C4-2B (cell line): ENCODE data around the gene OPALIN.

Experiments
- H3K27ac ChIP-seq: fragments of 450-650 bp; 2 replicates; pipeline ENCODE4 v1.5.1; 2017
- CTCF ChIP-seq: fragments of 450-650 bp; conservative IDR thresholded peaks from 2 replicates; pipeline ENCODE4 v1.5.1; 2017; ENCODE audit warnings: mild to moderate bottlenecking
- ZFX ChIP-seq: fragments of 450-650 bp; IDR thresholded peaks from 2 replicates; pipeline ENCODE4 v1.6.1; 2017

OPALIN gene

GRCh38 chr10:96380821-96381220, 22.0 kb upstream of the OPALIN start:
- H3K27ac ChIP-seq = peak overlapping the region; percentile 92
- no peak for TF ChIP-seq ZFX
- TF ChIP-seq CTCF = no peak

- peak overlapping the region; percentile 92 for H3K27ac ChIP-seq
- no peak for TF ChIP-seq CTCF
Measured at GRCh38 chr10:96379758-96380157, 21.0 kb upstream of the OPALIN start.

- TF ChIP-seq ZFX (no peak), CTCF (no peak)
- H3K27ac ChIP-seq = peak overlapping the region; percentile 92; the same call in 1 of the 2 replicates
Measured at GRCh38 chr10:96378741-96379140, 19.9 kb upstream of the OPALIN start.

GRCh38 chr10:96377816-96378294, 19.1 kb upstream of the OPALIN start:
- H3K27ac ChIP-seq = no peak overlapping the region

GRCh38 chr10:96376483-96376882, 17.7 kb upstream of the OPALIN start:
- TF ChIP-seq ZFX = no peak
- TF ChIP-seq CTCF = no peak
- no peak overlapping the region for H3K27ac ChIP-seq

More at GRCh38 chr10:96377816-96378294, 19.1 kb upstream of the OPALIN start:
- TF ChIP-seq CTCF (no peak), ZFX (no peak)

GRCh38 chr10:96374985-96375830, 16.4 kb upstream of the OPALIN start:
- TF ChIP-seq ZFX = no peak
- TF ChIP-seq CTCF = peak; percentile 98
- peak overlapping the region; percentile 61 for H3K27ac ChIP-seq

GRCh38 chr10:96374639-96374984, 15.8 kb upstream of the OPALIN start:
- H3K27ac ChIP-seq = peak overlapping the region; percentile 61
- TF ChIP-seq CTCF = no peak
- no peak for TF ChIP-seq ZFX
